HPDE6-E6E7 (cell line): ENCODE results near the gene KIAA0513.

Experiments used
- DNase-seq: peaks from one replicate; pipeline ENCODE4 v3.0.0; 2011; ENCODE audit warnings: missing footprints; ENCODE audit errors: extremely low spot score

Gene KIAA0513

GRCh38 chr16:85134076-85134788 is 106.6 kb downstream of the KIAA0513 start:
- no peak for DNase-seq

GRCh38 chr16:85134789-85135142 is 107.2 kb downstream of the KIAA0513 start:
- DNase-seq: no peak

- no peak for DNase-seq
Measured at GRCh38 chr16:85136213-85136701, 108.7 kb downstream of the KIAA0513 start.

- no peak for DNase-seq
Measured at GRCh38 chr16:85136702-85137322, 109.2 kb downstream of the KIAA0513 start.

- peak; percentile 54 for DNase-seq
Measured at GRCh38 chr16:85137323-85138072, 109.9 kb downstream of the KIAA0513 start.

GRCh38 chr16:85138073-85138824 is 110.7 kb downstream of the KIAA0513 start:
- DNase-seq: no peak

- DNase-seq: no peak
Measured at GRCh38 chr16:85138825-85139627, 111.4 kb downstream of the KIAA0513 start.

GRCh38 chr16:85139881-85140339 is 112.3 kb downstream of the KIAA0513 start:
- no peak for DNase-seq

- DNase-seq: no peak
Measured at GRCh38 chr16:85140455-85141012, 112.9 kb downstream of the KIAA0513 start.

- DNase-seq: no peak
Measured at GRCh38 chr16:85141491-85142128, 114.0 kb downstream of the KIAA0513 start.

- no peak for DNase-seq
Measured at GRCh38 chr16:85142129-85142513, 114.5 kb downstream of the KIAA0513 start.

- DNase-seq: no peak
Measured at GRCh38 chr16:85142771-85143211, 115.2 kb downstream of the KIAA0513 start.
